DMS53 treated with DMSO at 0.1 percent for 48 hours (cell line): Measurements from ENCODE around the gene ATXN7L3B.

Source experiments
- DNase-seq: peaks from one replicate; lab custom pipeline; 2025; ENCODE audit not compliant: unreplicated experiment; lab: John Stamatoyannopoulos, UW

The ATXN7L3B gene

GRCh38 chr12:74547249-74547648 is 9.6 kb downstream of the ATXN7L3B start:
- DNase-seq: no peak

GRCh38 chr12:74551291-74551690 is 13.7 kb downstream of the ATXN7L3B start:
- no peak for DNase-seq

GRCh38 chr12:74552201-74552600 is 14.6 kb downstream of the ATXN7L3B start:
- no peak for DNase-seq

GRCh38 chr12:74559728-74560127 is 22.1 kb downstream of the ATXN7L3B start:
- DNase-seq: no peak

GRCh38 chr12:74563927-74564326 is 26.3 kb downstream of the ATXN7L3B start:
- DNase-seq: no peak

- DNase-seq: no peak
These were observed 40.9 kb downstream of the ATXN7L3B start for GRCh38 chr12:74578486-74578885.

GRCh38 chr12:74579446-74579845 is 41.8 kb downstream of the ATXN7L3B start:
- DNase-seq: no peak

- no peak for DNase-seq
These were observed 42.3 kb downstream of the ATXN7L3B start for GRCh38 chr12:74579981-74580380.

- DNase-seq: no peak
These were observed 43.8 kb downstream of the ATXN7L3B start for GRCh38 chr12:74581439-74581838.

- no peak for DNase-seq
These were observed 46.9 kb downstream of the ATXN7L3B start for GRCh38 chr12:74584483-74585062.

GRCh38 chr12:74586251-74586650 is 48.6 kb downstream of the ATXN7L3B start:
- no peak for DNase-seq
